Measurements from ENCODE around the gene ERAS. TPM values are rescaled to one million over a fixed set of nuclear protein-coding genes. Genes with fewer than 3 reads are reported as not detected.

Gene ERAS, protein sequence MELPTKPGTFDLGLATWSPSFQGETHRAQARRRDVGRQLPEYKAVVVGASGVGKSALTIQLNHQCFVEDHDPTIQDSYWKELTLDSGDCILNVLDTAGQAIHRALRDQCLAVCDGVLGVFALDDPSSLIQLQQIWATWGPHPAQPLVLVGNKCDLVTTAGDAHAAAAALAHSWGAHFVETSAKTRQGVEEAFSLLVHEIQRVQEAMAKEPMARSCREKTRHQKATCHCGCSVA
- polyA plus RNA-seq (2011; rRNA removed) (not detected in 2 replicates), polyA minus RNA-seq (2011; rRNA and poly(A)+ RNA removed) (not detected in 2 replicates)

DNA sequence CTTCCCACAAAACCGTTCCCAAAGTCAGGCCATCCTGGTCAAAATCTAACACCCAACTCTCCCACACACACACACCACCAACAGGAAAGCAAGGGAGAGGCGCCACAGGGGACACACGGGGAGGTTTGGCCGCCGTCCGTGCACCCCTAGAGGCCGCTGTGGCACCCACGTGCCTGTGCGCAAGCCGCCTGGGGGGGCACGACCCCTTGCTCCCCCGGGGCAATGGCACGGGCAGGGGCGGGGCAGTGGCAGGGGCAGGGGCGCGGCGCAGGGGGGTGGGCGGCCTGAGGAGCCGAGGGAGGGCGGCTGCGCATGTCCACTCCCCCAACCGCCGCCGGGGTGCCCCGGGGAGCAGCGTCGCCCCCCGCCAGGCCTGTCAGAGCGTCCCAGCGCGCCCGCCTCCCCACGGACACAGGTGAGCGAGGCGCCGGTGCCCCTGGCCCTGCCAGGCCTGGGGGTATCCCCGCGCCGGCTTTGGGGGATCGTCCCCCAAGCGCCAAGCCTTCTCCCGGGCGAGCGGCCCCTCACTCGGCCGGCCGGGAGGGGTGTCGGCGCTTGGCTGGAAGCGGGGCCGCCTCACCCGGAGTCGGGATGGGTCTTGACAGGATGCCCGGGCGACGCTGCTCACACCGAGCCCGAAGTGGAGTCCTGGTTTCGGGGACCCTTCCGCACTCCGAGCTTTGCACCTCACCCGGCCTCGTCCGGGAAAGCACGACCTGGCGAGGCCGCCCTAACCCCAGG, at the start of gene ERAS:
TSS of gene ERAS (plus strand) at position 379 of the 741 bp plus-strand sequence. CDS start 2,611 bp downstream, outside the sequence.
- TF ChIP-seq, protein P1, sequence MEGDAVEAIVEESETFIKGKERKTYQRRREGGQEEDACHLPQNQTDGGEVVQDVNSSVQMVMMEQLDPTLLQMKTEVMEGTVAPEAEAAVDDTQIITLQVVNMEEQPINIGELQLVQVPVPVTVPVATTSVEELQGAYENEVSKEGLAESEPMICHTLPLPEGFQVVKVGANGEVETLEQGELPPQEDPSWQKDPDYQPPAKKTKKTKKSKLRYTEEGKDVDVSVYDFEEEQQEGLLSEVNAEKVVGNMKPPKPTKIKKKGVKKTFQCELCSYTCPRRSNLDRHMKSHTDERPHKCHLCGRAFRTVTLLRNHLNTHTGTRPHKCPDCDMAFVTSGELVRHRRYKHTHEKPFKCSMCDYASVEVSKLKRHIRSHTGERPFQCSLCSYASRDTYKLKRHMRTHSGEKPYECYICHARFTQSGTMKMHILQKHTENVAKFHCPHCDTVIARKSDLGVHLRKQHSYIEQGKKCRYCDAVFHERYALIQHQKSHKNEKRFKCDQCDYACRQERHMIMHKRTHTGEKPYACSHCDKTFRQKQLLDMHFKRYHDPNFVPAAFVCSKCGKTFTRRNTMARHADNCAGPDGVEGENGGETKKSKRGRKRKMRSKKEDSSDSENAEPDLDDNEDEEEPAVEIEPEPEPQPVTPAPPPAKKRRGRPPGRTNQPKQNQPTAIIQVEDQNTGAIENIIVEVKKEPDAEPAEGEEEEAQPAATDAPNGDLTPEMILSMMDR (IDR thresholded peaks at IDR 0.05; ENCODE audit: low read depth, low read length), result no peak
- H3K4me3 ChIP-seq (ENCODE audit: low read depth, low read length), result no peak within 1 kb of the TSS
- no peak within 1 kb of the TSS for H3K27ac ChIP-seq (ENCODE audit: low read depth, low read length)
- no peak for DNase-seq (ENCODE audit: low read depth, low spot score)
- ChIA-PET CTCF (no interaction called here), POLR2A (no interaction called here)
- peaks cover 3% of the 10 kb centered on the region for H3K27me3 ChIP-seq (ENCODE audit: control insufficient read depth, insufficient read depth, low read length)
- H3K9me3 ChIP-seq (ENCODE audit: control insufficient read depth, insufficient read depth, low read length), result peaks cover 6% of the 10 kb centered on the region

DNA sequence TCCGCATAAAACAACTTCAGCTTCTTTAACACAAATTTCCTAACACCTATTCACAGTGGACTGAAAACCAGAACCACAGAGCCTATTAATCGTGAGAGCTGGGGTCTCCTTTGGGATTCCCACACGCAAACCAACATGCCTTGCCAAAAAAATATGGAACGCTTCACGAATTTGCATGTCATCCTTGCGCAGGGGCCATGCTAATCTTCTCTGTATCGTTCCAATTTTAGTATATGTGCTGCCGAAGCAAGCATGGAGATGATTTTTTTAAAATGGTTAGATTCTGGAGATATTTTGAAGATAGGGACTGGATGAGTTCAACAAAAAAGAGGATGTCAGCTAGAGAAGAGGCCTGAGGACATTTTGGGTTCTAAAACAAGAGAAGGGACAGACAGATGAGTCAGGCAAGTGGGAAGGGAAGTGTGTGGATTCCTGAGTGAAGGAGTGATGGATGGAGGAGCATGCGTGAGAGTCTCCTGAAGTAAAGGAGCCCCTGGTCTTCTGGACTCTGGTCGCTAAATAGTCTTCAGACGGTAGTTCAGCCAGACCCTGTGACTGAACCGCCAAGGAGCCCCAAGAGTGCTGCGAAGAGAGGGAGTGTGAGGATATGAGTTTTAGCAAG, 49.4 kb upstream of the ERAS start:
- CTCF ChIA-PET, result no interaction called here

DNA sequence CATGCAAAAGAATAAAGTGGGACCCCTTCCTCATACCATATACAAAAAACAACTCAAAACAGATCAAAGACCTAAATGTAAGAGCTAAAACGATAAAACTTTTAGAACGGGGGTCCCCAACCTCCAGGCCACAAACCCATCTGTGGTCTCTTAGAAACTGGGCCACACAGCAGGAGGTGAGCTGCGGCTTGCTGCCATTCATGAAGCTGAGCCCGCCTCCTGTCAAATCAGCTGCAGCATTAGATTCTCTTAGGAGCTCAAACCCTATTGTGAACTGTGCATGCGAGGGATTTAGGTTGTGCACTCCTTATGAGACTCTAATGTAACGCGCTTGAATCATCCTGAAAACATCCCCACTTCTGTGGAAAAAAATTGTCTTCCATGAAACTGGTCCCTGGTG, 46.9 kb upstream of the ERAS start:
- Histone ChIP-seq H3K9me3 (ENCODE audit: control insufficient read depth, insufficient read depth, low read length) (no peaks in the 10 kb centered on the region), H3K4me3 (ENCODE audit: low read depth, low read length) (no peak overlapping the region), H3K27ac (ENCODE audit: low read depth, low read length) (no peak overlapping the region), H3K27me3 (ENCODE audit: control insufficient read depth, insufficient read depth, low read length) (no peaks in the 10 kb centered on the region)
- TF ChIP-seq, protein P1 (IDR thresholded peaks at IDR 0.05; ENCODE audit: low read depth, low read length), result no peak
- ChIA-PET CTCF (no interaction called here), POLR2A (no interaction called here)
- no peak for DNase-seq (ENCODE audit: low read depth, low spot score)

More for the DNA sequence above, 49.4 kb upstream of the ERAS start:
- no peaks in the 10 kb centered on the region for H3K27me3 ChIP-seq (ENCODE audit: control insufficient read depth, insufficient read depth, low read length)
- H3K9me3 ChIP-seq (ENCODE audit: control insufficient read depth, insufficient read depth, low read length), result no peaks in the 10 kb centered on the region
- POLR2A ChIA-PET, result no interaction called here
- TF ChIP-seq, protein P1 (IDR thresholded peaks at IDR 0.05; ENCODE audit: low read depth, low read length), result no peak
- H3K27ac ChIP-seq (ENCODE audit: low read depth, low read length), result no peak overlapping the region
- DNase-seq (ENCODE audit: low read depth, low spot score), result no peak
- H3K4me3 ChIP-seq (ENCODE audit: low read depth, low read length), result no peak overlapping the region

DNA sequence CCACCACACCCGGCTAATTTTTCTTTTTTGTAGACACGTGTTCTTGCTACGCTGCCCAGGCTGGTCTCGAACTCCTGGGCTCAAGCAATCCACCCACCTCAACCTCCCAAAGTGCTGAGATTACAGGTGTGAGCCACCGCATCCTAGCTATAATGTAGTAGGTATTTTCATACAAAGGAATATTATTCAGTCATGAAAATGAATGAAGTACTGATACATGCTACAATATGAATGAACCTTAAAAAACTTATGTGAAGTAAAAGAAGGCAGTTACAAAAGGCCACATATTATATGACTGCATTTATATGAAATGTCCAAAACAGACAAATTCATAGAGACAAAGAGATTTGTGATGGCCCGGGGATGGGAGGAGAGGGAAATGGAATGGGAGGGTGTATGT, 44.6 kb upstream of the ERAS start:
- ChIA-PET POLR2A (no interaction called here), CTCF (no interaction called here)
- DNase-seq (ENCODE audit: low read depth, low spot score), result no peak
- TF ChIP-seq, protein P1 (IDR thresholded peaks at IDR 0.05; ENCODE audit: low read depth, low read length), result no peak
- Histone ChIP-seq H3K27ac (ENCODE audit: low read depth, low read length) (no peak overlapping the region), H3K9me3 (ENCODE audit: control insufficient read depth, insufficient read depth, low read length) (no peaks in the 10 kb centered on the region), H3K27me3 (ENCODE audit: control insufficient read depth, insufficient read depth, low read length) (no peaks in the 10 kb centered on the region), H3K4me3 (ENCODE audit: low read depth, low read length) (no peak overlapping the region)

DNA sequence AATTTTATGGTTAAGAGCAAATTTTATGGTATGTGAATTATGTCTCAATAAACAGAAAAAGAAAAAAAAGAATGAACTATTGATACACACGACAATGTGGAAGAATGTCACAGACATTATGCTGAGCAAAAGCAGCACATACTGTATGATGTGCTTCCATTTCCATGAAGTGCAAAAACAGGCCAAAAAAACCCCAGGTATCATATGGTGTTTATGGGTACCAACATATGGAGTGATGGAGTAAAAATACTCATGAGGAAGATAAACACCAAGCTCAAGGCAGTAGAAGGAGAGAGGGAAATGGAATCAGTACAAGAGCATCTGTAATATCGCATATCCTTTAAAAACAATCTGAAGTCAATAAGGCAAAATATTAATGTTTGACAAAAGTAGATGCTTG, 44.1 kb upstream of the ERAS start:
- ChIA-PET CTCF (no interaction called here), POLR2A (no interaction called here)
- Histone ChIP-seq H3K27me3 (ENCODE audit: control insufficient read depth, insufficient read depth, low read length) (no peaks in the 10 kb centered on the region), H3K4me3 (ENCODE audit: low read depth, low read length) (no peak overlapping the region), H3K27ac (ENCODE audit: low read depth, low read length) (no peak overlapping the region), H3K9me3 (ENCODE audit: control insufficient read depth, insufficient read depth, low read length) (no peaks in the 10 kb centered on the region)
- DNase-seq (ENCODE audit: low read depth, low spot score), result no peak
- TF ChIP-seq, protein P1 (IDR thresholded peaks at IDR 0.05; ENCODE audit: low read depth, low read length), result no peak

Measured in AG04450 (cell line).